Measurements from ENCODE around the gene PCYT1A.
A peak's percentile ranks its signal among the peaks of the same experiment; 100 is the strongest.

Gene PCYT1A

GRCh38 chr3:196235452-196236122 lies 51.9 kb downstream of the PCYT1A start:
- no peak for DNase-seq

GRCh38 chr3:196232882-196233251 lies 54.7 kb downstream of the PCYT1A start:
- no peak for DNase-seq

GRCh38 chr3:196232154-196232881 lies 55.2 kb downstream of the PCYT1A start:
- DNase-seq: no peak

GRCh38 chr3:196227629-196228493 lies 59.7 kb downstream of the PCYT1A start:
- DNase-seq: no peak

GRCh38 chr3:196227121-196227561 lies 60.4 kb downstream of the PCYT1A start:
- no peak for DNase-seq

GRCh38 chr3:196225763-196226364 lies 61.7 kb downstream of the PCYT1A start:
- DNase-seq: no peak

- DNase-seq: no peak
These were observed 62.4 kb downstream of the PCYT1A start for GRCh38 chr3:196225086-196225485.

- DNase-seq: no peak
These were observed 64.5 kb downstream of the PCYT1A start for GRCh38 chr3:196222876-196223595.

GRCh38 chr3:196220991-196221390 lies 66.5 kb downstream of the PCYT1A start:
- no peak for DNase-seq

- no peak for DNase-seq
These were observed 66.9 kb downstream of the PCYT1A start for GRCh38 chr3:196220587-196220986.

GRCh38 chr3:196219970-196220311 lies 67.6 kb downstream of the PCYT1A start:
- no peak for DNase-seq

GRCh38 chr3:196219194-196219969 lies 68.1 kb downstream of the PCYT1A start:
- DNase-seq: peak; percentile 82

- DNase-seq: no peak
These were observed 69.3 kb downstream of the PCYT1A start for GRCh38 chr3:196218155-196218712.

GRCh38 chr3:196217307-196218154 lies 70.0 kb downstream of the PCYT1A start:
- no peak for DNase-seq

GRCh38 chr3:196216681-196217211 lies 70.8 kb downstream of the PCYT1A start:
- DNase-seq: no peak

- DNase-seq: no peak
These were observed 71.4 kb downstream of the PCYT1A start, which contains the start of gene SLC51A for GRCh38 chr3:196216089-196216564. SLC51A (plus strand) TSS chr3:196216534; CDS start chr3:196216713, 179 bp downstream.

- no peak for DNase-seq
These were observed 72.0 kb downstream of the PCYT1A start for GRCh38 chr3:196215493-196216020.

GRCh38 chr3:196214783-196215441 lies 72.6 kb downstream of the PCYT1A start:
- no peak for DNase-seq
